ENCODE results near the gene OLFM1. TPM values are rescaled to one million over a fixed set of nuclear protein-coding genes. Genes with fewer than 3 reads are reported as not detected.

Gene OLFM1
- total RNA-seq, 1 experiment from 2014 or later = 0.39 TPM

- H3K4me1 ChIP-seq (ENCODE audit: control insufficient read depth, insufficient read depth, low read length) = no peaks in the 10 kb centered on the region
- ATAC-seq (no peak; the same call in 1 of the 2 replicates), DNase-seq (ENCODE audit: low read depth, low spot score) (no peak)
- no peak overlapping the region for H3K27ac ChIP-seq (ENCODE audit: low read length)
- H3K36me3 ChIP-seq (ENCODE audit: control insufficient read depth, insufficient read depth, low read length) = no peaks in the 10 kb centered on the region
- intact Hi-C loops (cut with micrococcal nuclease; ENCODE audit: unreplicated experiment) = no loop called here
- H3K9me3 ChIP-seq (ENCODE audit: control insufficient read depth, insufficient read depth, low read depth, low read length) = no peaks in the 10 kb centered on the region
- H3K4me3 ChIP-seq (ENCODE audit: low read depth in 2 of 2, low read length in 2 of 2) = no peak overlapping the region
- no TSS peak for BruUV-seq (replicated peaks)
- CTCF ChIA-PET = no interaction called here
- POLR2A ChIA-PET = no interaction called here
- in situ Hi-C loops (cut with HindIII; ENCODE audit: low pct_unique_long_range_greater_than_20kb, low sequenced_read_pairs) = no loop called here
- H3K27me3 ChIP-seq (ENCODE audit: control insufficient read depth, insufficient read depth, low read length) = no peaks in the 10 kb centered on the region
- no peak for TF ChIP-seq SIN3A (IDR thresholded peaks at IDR 0.05; ENCODE audit: borderline replicate concordance, insufficient read depth, low read depth, low read length)
- TF ChIP-seq REST (IDR thresholded peaks at IDR 0.05; ENCODE audit: insufficient read depth in 1 of 2, low read depth in 2 of 2, low read length in 1 of 2) = no peak
- no peak for TF ChIP-seq TCF7L2 (IDR thresholded peaks at IDR 0.05; ENCODE audit: low read depth, low read length)
- no peak for TF ChIP-seq CTCF (IDR thresholded peaks at IDR 0.05)
- no peak for TF ChIP-seq POLR2AphosphoS5 (IDR thresholded peaks at IDR 0.05; ENCODE audit: low read depth, low read length)
Observed at GRCh38 chr9:135070198-135070951, 17.1 kb upstream of the OLFM1 start.

GRCh38 chr9:135070964-135071735 lies 16.3 kb upstream of the OLFM1 start:
- CTCF ChIA-PET = no interaction called here
- TF ChIP-seq SIN3A (IDR thresholded peaks at IDR 0.05; ENCODE audit: borderline replicate concordance, insufficient read depth, low read depth, low read length) (no peak), CTCF (IDR thresholded peaks at IDR 0.05) (no peak), POLR2AphosphoS5 (IDR thresholded peaks at IDR 0.05; ENCODE audit: low read depth, low read length) (no peak), TCF7L2 (IDR thresholded peaks at IDR 0.05; ENCODE audit: low read depth, low read length) (no peak), REST (IDR thresholded peaks at IDR 0.05; ENCODE audit: insufficient read depth in 1 of 2, low read depth in 2 of 2, low read length in 1 of 2) (no peak)
- H3K9me3 ChIP-seq (ENCODE audit: control insufficient read depth, insufficient read depth, low read depth, low read length) = no peaks in the 10 kb centered on the region
- no TSS peak for BruUV-seq (replicated peaks)
- ATAC-seq (no peak), DNase-seq (ENCODE audit: low read depth, low spot score) (no peak)
- H3K4me3 ChIP-seq (ENCODE audit: low read depth in 2 of 2, low read length in 2 of 2) = no peak overlapping the region
- H3K27me3 ChIP-seq (ENCODE audit: control insufficient read depth, insufficient read depth, low read length) = no peaks in the 10 kb centered on the region
- intact Hi-C loops (cut with micrococcal nuclease; ENCODE audit: unreplicated experiment) (no loop called here), in situ Hi-C loops (cut with HindIII; ENCODE audit: low pct_unique_long_range_greater_than_20kb, low sequenced_read_pairs) (no loop called here)
- no peaks in the 10 kb centered on the region for H3K4me1 ChIP-seq (ENCODE audit: control insufficient read depth, insufficient read depth, low read length)
- no peaks in the 10 kb centered on the region for H3K36me3 ChIP-seq (ENCODE audit: control insufficient read depth, insufficient read depth, low read length)
- H3K27ac ChIP-seq (ENCODE audit: low read length) = no peak overlapping the region
- POLR2A ChIA-PET = no interaction called here

Measured in Panc1 (cell line).